ACHN (cell line): ENCODE measurements around the gene CCDC158.

Experiments
- DNase-seq: peaks from one replicate; pipeline ENCODE4 v3.0.0-alpha.2; 2015
- in situ Hi-C: cut with HindIII; loops from 2 replicates; pipeline ENCODE4 v1.10.0; 2017; ENCODE audit warnings: low sequenced_read_pairs, low pct_ligation_motif_present, low pct_unique_long_range_greater_than_20kb

Gene CCDC158

DNA sequence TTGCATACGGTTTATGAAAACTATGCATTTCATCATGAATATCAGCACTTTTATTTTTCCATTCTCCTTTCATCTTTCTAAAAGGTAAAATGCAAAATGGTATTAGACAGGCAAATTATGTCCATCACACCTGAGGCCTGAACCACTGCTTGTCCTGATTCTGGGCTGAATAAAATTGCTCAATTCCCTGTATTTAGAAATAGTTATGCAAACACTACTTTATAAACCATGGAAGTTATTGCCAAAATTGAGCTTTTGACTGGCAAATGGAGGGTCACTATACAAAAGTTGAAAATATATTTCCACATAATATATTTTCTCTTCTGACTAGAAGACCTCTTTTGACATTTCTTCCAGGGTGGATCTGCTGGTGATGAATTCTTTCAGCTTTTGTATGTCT lies 148.4 kb downstream of the CCDC158 start:
- DNase-seq = no peak
- in situ Hi-C loops = no loop called here

DNA sequence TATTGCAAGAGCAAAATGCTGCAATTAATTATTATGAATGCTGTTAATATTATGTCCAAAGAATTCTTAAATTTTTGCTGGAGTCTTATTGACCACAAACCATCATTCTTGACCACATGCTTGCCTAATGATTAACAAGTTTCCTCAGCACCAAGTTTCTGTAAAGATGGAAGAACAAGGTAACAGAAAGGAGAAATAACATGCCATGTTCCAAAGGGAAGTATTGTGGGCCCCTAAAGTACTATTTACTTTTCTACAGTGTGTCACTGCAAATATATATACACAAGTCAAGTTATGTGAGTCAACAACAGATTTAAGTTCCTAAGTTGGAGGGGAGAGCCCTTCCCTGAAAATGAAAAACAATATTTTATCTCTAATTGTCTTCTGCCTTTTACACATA lies 148.9 kb downstream of the CCDC158 start:
- in situ Hi-C loops = no loop called here
- no peak for DNase-seq

DNA sequence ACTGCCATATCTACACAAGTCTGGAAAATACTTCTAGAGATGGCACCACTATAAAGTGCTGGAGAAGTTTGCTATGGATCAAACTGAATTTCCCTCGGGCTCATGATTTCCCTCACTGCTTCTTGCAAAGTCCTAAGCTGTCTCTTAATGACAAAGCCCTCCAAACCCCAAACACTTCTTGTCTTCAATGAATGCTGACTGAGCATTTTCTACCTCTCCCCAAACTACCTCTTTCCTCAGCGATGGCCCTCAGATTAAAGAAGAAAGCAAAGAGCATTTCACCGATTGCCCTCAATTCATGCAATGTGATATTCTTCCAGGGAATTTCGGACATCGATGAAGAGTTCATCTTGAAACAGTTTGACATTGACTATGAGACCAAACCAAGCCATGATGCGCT lies 149.7 kb downstream of the CCDC158 start:
- in situ Hi-C loops = no loop called here
- no peak for DNase-seq

DNA sequence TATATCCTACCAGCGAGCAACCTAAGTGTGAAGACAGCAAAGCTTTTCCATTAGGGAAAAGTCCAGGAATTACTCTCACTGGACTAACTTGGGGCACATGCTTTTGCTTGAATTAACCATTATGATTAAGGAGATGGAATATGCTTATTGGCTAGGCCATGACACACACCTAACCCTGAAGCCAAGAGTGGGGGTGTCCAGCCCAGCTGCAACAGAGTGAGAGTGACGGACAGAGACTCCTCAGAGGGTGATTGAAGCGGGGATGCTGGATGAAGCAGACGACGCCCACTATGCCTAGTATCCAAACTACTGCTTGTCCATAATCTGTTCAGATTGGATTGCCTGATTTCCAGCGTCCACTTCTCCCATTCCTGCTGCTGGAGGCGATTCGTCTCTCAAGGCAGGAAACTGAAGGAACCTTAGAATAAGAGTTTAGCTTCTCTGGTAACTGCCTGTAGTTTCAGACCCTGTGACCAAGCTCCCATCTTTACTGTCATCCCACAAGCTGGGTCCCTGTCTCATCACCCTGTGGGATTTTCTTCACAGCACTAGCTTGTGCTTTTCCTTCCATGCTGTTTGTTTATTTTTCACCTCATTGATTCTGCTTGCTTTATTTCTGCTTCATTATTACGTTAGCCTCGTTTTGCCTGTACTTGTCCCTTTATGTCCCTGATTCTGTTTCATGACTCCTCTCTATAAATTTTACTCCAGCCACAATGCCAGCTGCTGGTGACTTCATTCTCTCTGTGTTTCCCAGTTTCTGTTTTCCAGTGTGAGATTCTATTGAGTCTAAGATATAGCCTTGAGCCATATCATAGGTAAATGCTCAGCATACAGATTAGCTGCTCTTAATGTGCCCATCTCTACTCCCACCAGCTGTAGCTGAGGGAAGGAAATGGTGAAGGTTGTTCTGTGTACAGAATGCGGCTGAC lies 150.4 kb downstream of the CCDC158 start:
- no peak for DNase-seq
- in situ Hi-C loops = no loop called here

DNA sequence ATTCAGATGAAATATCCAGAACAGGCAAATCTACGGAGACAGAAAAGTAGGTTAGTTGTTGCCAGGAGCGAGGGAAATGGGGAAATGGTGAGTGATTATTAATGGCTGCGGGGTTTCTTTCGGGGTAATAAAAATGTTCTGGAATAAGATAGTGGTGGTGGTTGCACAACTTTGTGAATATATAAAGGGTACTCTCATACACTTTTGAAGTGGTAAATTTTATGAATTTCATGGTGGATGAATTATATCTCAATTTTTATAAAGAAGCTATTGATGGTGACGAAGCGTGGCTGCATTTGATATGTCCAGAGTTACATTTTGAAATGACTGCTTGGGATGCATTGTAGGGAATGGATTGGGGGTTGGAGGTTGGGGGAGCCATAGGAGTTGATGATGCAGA lies 153.1 kb downstream of the CCDC158 start:
- no peak for DNase-seq
- in situ Hi-C loops = no loop called here

DNA sequence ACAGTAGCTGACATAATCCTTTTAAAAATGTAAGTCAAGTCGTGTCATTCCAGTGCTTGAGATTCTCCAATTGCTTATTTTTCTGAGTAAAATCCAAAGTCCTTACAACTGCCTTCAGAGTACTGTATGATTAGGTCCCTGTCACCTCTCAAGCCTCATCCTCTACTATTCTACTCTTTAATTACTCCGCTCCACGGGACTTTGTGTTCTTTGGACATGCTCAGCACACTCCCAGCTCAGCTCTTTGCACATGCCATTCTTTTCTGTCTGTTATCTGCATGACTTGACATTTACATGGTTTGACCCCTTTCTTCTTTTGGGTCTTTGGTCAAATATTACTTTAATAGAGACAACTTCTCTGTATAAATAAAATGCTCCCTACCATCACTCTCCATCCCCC lies 154.3 kb downstream of the CCDC158 start:
- in situ Hi-C loops = no loop called here
- DNase-seq = no peak

DNA sequence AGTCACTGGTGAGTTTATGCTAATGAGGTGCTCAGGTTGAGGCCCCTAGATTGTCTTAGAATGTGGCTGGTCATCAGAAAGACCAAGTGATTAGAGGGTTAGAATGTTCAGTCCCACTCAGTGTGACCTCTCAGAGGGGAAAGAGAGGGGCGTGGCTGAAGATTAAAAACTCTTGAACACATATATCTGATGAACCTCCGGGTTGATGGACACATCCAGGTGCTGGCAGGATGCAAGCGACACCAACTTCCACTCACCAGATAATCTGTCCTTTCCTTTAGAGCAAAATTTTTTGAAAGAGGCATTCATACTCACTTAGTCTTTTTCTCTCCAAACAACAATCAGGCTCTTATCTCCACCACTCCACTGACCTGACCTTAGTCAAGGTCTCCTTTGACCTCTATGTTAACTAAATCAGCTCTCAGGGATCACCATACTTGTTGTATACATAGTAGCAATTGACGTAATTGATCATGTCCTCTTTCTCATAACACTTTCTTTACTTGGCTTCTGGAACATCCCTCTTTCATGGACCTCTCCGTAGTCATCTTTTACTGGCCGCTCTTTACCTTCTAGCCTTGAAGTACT lies 155.2 kb downstream of the CCDC158 start:
- in situ Hi-C loops = no loop called here
- DNase-seq = no peak
